CD4-positive, CD25-positive, alpha-beta regulatory T cell (primary cell): Measurements from ENCODE around the gene C9. TPM values are rescaled to one million over a fixed set of nuclear protein-coding genes. Genes with fewer than 3 reads are reported as not detected.
A peak's percentile ranks its signal among the peaks of the same experiment; 100 is the strongest.
"Not testable (repeated sequence)": the region's sequence is repeated elsewhere in the genome, so short reads cannot be mapped to it uniquely, and the experiment has no call there.

ENCODE experiments used
- ATAC-seq, 2 donors: fragments of 150-1000 bp; cut with Tn5 transposase; one replicate each; pipeline ENCODE4 v1.10.0; 2021; ENCODE audit warnings: low read depth in 2 of 2, moderate number of reproducible peaks in 2 of 2, moderate library complexity in 1 of 2
- DNase-seq, 3 donors: peaks; one replicate each; pipeline versions ENCODE4 v3.0.0 to v3.0.0-alpha.2; 2012 to 2022; ENCODE audit warnings: mixed read lengths in 1 of 3
- H3K27ac ChIP-seq: one replicate; pipeline ENCODE4 v1.7.0; 2013; ENCODE audit warnings: mild to moderate bottlenecking, low read length; ENCODE audit not compliant: insufficient read depth, poor library complexity, severe bottlenecking
- H3K27me3 ChIP-seq: one replicate; pipeline ENCODE4 v1.7.0; 2013; ENCODE audit warnings: low read length; ENCODE audit not compliant: control insufficient read depth, insufficient read depth
- H3K36me3 ChIP-seq: one replicate; pipeline ENCODE4 v1.7.0; 2013; ENCODE audit warnings: mild to moderate bottlenecking, low read length, moderate library complexity; ENCODE audit not compliant: control insufficient read depth, insufficient read depth
- H3K4me1 ChIP-seq: 2 replicates; pipeline ENCODE4 v1.7.0; 2013; ENCODE audit warnings: mild to moderate bottlenecking, low read length; ENCODE audit not compliant: insufficient read depth, control insufficient read depth, poor library complexity, severe bottlenecking
- H3K4me3 ChIP-seq: one replicate; pipeline ENCODE4 v1.7.0; 2013; ENCODE audit warnings: low read depth, mild to moderate bottlenecking, low read length, moderate library complexity
- H3K9me3 ChIP-seq, 2 experiments: 1 replicate in 1 of 2; 2 replicates in 1 of 2; pipeline ENCODE4 v1.7.0; 2013; ENCODE audit warnings: low read length in 2 of 2, mild to moderate bottlenecking in 1 of 2, moderate library complexity in 1 of 2; ENCODE audit not compliant: control insufficient read depth in 2 of 2
- H3K27ac Mint-ChIP-seq, 3 donors: one replicate each; pipeline ENCODE4 v1.8.0; 2020 to 2022; ENCODE audit warnings: mild to moderate bottlenecking in 3 of 3, mixed read lengths in 3 of 3, moderate library complexity in 2 of 3
- H3K27me3 Mint-ChIP-seq: one replicate; pipeline ENCODE4 v1.8.0; 2022; ENCODE audit warnings: mild to moderate bottlenecking, mixed read lengths
- H3K36me3 Mint-ChIP-seq: one replicate; pipeline ENCODE4 v1.8.0; 2020; ENCODE audit warnings: mixed read lengths
- H3K4me1 Mint-ChIP-seq, 4 donors: one replicate each; pipeline ENCODE4 v1.8.0; 2020 to 2022; ENCODE audit warnings: mixed read lengths in 4 of 4, mild to moderate bottlenecking in 1 of 4
- H3K4me3 Mint-ChIP-seq, 4 donors: one replicate each; pipeline ENCODE4 v1.8.0; 2020 to 2022; ENCODE audit warnings: mild to moderate bottlenecking in 4 of 4, mixed read lengths in 4 of 4, moderate library complexity in 3 of 4
- H3K9me3 Mint-ChIP-seq, 7 donors: one replicate each; pipeline ENCODE4 v1.8.0; 2020 to 2022; ENCODE audit warnings: mixed read lengths in 7 of 7, mild to moderate bottlenecking in 3 of 7, moderate library complexity in 2 of 7
- polyA plus RNA-seq, 4 donors: library from polyadenylated mRNA; unstranded; fragments of 300-500 nt; fragmentation: Illumina TruSeq; gene quantifications; one replicate each; pipeline ENCODE4 v1.2.3, GENCODE V29; 2021
- total RNA-seq: library from RNA; stranded (reverse); gene quantifications from one replicate; pipeline ENCODE4 v1.2.3, GENCODE V29; 2022

Gene C9
- total and polyA plus RNA-seq, 5 donors from 2014 or later = not detected

DNA sequence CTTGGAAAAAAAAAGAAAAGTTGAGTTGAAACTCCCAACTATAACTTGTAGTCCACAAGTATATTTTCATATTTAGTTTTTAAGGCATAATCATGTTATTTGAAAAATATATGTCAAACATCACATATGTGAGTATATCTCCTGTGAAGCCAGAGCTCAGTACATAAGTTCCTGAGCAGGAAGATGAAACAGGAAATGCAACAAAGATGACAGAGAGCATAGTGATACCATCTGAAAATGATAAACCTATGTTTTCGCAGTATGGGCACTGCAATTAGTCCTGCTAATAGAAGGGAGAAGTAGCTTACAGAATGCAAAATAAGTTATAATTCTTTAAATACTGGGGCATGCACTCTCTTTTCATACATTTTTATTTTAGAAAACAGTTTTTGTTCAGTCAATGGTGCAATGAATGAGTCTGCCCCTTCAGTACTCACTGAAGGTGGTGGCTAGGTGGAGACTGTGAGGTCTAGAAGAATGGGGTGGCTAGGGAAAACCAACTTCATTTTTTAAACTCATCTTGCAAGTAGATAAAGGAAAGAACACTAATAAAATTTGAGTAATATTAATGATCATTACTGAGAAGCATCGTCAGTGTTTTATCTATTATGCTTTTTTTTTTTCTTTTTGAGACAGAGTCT, 90.9 kb downstream of the C9 start:
- peak in 2 of 3 donors; percentile 36 to 60 for DNase-seq
- peak overlapping the region; percentile 83 for H3K27ac ChIP-seq
- no peaks in the 10 kb centered on the region for H3K9me3 Mint-ChIP-seq

DNA sequence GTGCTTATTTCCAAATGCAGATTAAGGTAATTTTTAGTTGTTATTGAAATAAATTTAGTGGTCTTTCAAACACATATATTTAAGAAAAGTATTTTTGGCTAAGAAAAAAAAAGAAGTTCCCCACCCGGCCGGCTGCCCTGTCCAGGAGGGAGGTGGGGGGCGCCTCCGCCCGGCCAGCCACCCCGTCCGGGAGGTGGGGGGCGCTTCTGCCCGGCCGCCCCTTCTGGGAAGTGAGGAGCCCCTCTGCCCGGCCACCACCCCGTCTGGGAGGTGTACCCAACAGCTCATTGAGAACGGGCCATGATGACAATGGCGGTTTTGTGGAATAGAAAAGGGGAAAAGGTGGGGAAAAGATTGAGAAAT, 91.4 kb downstream of the C9 start:
- Mint-ChIP-seq H3K4me3 (peak overlapping the region in 1 of 4 donors; percentile 63), H3K27ac (peak overlapping the region in 2 of 3 donors; percentile 96 to 97), H3K4me1 (peaks cover 18 to 58% (median 30%) of the 10 kb centered on the region in 4 donors)
- not testable (repeated sequence) for DNase-seq, H3K27me3 ChIP-seq, H3K9me3 Mint-ChIP-seq, H3K36me3 Mint-ChIP-seq, ATAC-seq, H3K27me3 Mint-ChIP-seq, H3K27ac ChIP-seq, H3K36me3 ChIP-seq, H3K4me3 ChIP-seq, H3K9me3 ChIP-seq
- H3K4me1 ChIP-seq = peaks cover 22% of the 10 kb centered on the region

More for the DNA sequence above, 90.9 kb downstream of the C9 start:
- H3K36me3 ChIP-seq = no peaks in the 10 kb centered on the region
- peak overlapping the region; percentile 58 for H3K4me3 ChIP-seq
- Mint-ChIP-seq H3K27ac (peak overlapping the region; percentile 96 to 97 (median 96)), H3K36me3 (no peaks in the 10 kb centered on the region), H3K27me3 (no peaks in the 10 kb centered on the region), H3K4me1 (peaks cover 18 to 58% (median 30%) of the 10 kb centered on the region in 4 donors), H3K4me3 (peak overlapping the region; percentile 63 to 92 (median 75))
- ATAC-seq = peak; percentile 62 to 68
- H3K9me3 ChIP-seq = no peaks in the 10 kb centered on the region
- no peaks in the 10 kb centered on the region for H3K27me3 ChIP-seq
- H3K4me1 ChIP-seq = peaks cover 22% of the 10 kb centered on the region

DNA sequence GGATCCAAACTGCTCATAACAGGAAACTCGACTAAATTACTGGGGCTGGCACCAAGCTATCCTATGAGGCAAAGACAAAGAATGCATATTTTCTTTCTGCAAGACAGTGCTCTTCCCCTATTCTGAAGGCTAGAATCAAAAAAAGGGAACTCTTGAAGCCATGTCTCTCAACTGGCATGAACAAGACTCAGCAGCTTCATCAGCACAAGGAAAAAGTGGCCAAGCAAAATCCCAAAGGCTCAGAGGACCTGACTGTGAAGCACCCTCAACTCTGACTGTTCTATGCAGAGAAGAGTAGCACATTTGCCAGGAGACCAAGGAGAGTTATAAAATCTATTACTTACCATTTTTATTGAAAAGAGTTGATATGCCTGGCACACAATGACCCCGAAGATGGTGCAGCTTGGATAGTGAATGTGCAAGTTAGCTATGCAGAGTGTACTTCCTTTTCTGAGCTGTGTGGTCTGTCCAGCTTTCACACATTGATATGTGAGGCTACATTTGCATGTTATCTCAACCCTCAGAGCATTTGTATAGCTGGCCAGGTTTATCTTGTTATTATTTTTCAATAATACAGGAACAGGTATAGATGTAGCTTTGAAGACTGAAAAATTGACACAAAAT, 94.0 kb downstream of the C9 start:
- H3K4me1 Mint-ChIP-seq = peaks cover 18 to 50% (median 32%) of the 10 kb centered on the region in 4 donors

DNA sequence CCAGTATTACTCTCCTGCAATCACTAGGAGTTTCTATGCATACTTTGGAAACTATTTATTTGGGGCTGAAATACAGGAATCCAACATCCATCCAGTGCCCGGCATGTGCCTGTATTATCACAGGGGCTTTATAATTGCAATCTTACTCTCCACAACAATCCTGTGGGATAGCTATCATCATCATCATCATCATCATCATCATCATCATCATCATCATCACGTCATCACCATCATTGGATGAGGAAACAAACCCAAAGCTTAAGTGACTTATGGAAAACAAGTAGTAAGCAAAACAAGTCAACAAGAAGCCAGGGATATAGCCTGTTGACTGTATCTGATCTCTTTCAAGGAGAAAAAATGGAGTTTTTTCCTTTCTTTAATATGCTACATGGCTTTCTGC, 97.1 kb downstream of the C9 start:
- H3K36me3 ChIP-seq = no peaks in the 10 kb centered on the region
- DNase-seq (no peak), ATAC-seq (no peak)
- H3K9me3 ChIP-seq = no peaks in the 10 kb centered on the region
- Mint-ChIP-seq H3K4me1 (peaks cover 5 to 39% (median 21%) of the 10 kb centered on the region in 4 donors), H3K9me3 (peaks cover 0 to 3% (median 0%) of the 10 kb centered on the region in 7 donors), H3K4me3 (no peak overlapping the region), H3K27ac (no peak overlapping the region), H3K27me3 (no peaks in the 10 kb centered on the region), H3K36me3 (no peaks in the 10 kb centered on the region)
- no peak overlapping the region for H3K27ac ChIP-seq
- H3K27me3 ChIP-seq = no peaks in the 10 kb centered on the region
- H3K4me3 ChIP-seq = no peak overlapping the region
- peaks cover 7% of the 10 kb centered on the region for H3K4me1 ChIP-seq

More for the DNA sequence above, 94.0 kb downstream of the C9 start:
- Histone ChIP-seq H3K27ac (no peak overlapping the region), H3K4me3 (no peak overlapping the region), H3K9me3 (no peaks in the 10 kb centered on the region), H3K4me1 (peaks cover 21% of the 10 kb centered on the region), H3K27me3 (no peaks in the 10 kb centered on the region), H3K36me3 (no peaks in the 10 kb centered on the region)
- H3K9me3 Mint-ChIP-seq = no peaks in the 10 kb centered on the region
- no peak for DNase-seq
- ATAC-seq = no peak
- no peaks in the 10 kb centered on the region for H3K36me3 Mint-ChIP-seq
- H3K4me3 Mint-ChIP-seq = no peak overlapping the region
- H3K27ac Mint-ChIP-seq = no peak overlapping the region
- no peaks in the 10 kb centered on the region for H3K27me3 Mint-ChIP-seq

DNA sequence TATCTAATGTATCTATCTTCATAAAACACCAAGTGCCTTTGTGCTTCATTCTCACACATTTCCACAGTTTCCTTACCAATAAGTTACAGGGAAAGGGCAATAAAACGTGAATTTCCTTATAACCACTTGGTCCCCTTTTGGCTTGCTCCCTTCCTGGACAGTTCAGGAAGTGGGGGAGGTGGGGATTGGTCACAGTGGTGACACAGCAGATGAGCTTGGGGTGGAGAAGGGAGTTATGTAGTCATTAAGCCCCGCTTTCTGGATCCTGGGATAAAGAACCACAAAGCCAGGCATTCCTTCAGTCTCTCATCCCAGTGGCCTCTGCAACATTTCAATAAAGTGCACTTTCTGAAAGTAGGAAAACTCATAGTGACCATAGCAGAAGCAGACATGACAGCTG, 97.9 kb downstream of the C9 start:
- peaks cover 7% of the 10 kb centered on the region for H3K4me1 ChIP-seq
- Mint-ChIP-seq H3K27ac (no peak overlapping the region), H3K4me1 (peaks cover 5 to 31% (median 16%) of the 10 kb centered on the region in 4 donors), H3K9me3 (peaks cover 0 to 3% (median 0%) of the 10 kb centered on the region in 7 donors), H3K36me3 (no peaks in the 10 kb centered on the region), H3K27me3 (no peaks in the 10 kb centered on the region), H3K4me3 (no peak overlapping the region)
- no peaks in the 10 kb centered on the region for H3K27me3 ChIP-seq
- DNase-seq = no peak
- H3K9me3 ChIP-seq = no peaks in the 10 kb centered on the region
- H3K4me3 ChIP-seq = no peak overlapping the region
- no peak overlapping the region for H3K27ac ChIP-seq
- no peaks in the 10 kb centered on the region for H3K36me3 ChIP-seq
- ATAC-seq = no peak

DNA sequence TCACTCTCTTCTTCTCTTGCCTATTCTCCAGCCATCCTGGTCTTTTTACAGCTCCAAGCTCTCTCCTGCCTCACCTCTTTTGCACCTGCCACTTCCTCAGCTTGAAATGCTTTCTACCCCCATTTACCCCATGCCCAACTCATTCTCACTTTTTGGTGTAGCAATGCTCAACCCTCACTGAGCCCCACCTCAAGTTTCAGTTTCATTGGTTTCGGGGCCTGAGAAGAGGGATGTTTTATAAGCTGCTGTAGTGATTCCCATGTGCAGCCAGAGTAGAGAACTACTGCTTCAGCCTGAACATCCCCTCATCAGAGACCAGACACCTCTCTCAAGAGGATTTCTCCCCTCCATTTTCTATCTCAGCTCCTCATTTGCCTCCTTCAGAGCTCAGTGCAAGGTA, 99.8 kb downstream of the C9 start:
- no peaks in the 10 kb centered on the region for H3K9me3 ChIP-seq
- H3K36me3 ChIP-seq = no peaks in the 10 kb centered on the region
- ATAC-seq = peak in 1 of 2 donors; percentile 34
- peaks cover 5 to 22% (median 14%) of the 10 kb centered on the region in 4 donors for H3K4me1 Mint-ChIP-seq
- H3K4me3 Mint-ChIP-seq = peak overlapping the region in 2 of 4 donors; percentile 11 to 70
- DNase-seq = peak in 1 of 3 donors; percentile 80
- peaks cover 0 to 3% (median 0%) of the 10 kb centered on the region in 7 donors for H3K9me3 Mint-ChIP-seq
- H3K27ac Mint-ChIP-seq = peak overlapping the region in 2 of 3 donors; percentile 6 to 38
- no peaks in the 10 kb centered on the region for H3K27me3 ChIP-seq
- no peak overlapping the region for H3K27ac ChIP-seq
- H3K4me1 ChIP-seq = peaks cover 7% of the 10 kb centered on the region
- H3K27me3 Mint-ChIP-seq = no peaks in the 10 kb centered on the region
- H3K36me3 Mint-ChIP-seq = no peaks in the 10 kb centered on the region
- H3K4me3 ChIP-seq = peak overlapping the region; percentile 33

DNA sequence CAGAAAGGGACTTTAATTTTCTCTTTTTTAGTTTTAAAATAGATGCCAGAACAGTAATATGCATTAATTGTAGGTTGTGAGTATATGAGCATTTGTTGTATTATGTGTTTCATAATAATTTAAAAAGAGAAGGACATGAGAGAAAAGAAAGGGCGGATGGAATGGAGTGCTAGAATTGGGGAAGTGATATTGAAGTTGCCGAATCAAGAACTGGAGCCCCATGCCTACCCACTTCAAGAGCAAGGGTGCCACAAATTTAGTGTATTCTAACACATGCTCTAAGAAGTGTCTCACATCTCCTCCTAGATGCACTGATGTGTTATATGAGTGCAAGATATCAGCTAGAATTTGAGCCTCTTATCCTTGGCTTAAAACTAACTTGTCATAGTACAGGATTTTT, 101.3 kb downstream of the C9 start:
- Mint-ChIP-seq H3K4me3 (no peak overlapping the region), H3K27me3 (no peaks in the 10 kb centered on the region), H3K27ac (no peak overlapping the region), H3K36me3 (no peaks in the 10 kb centered on the region), H3K4me1 (peaks cover 5 to 22% (median 14%) of the 10 kb centered on the region in 4 donors), H3K9me3 (peaks cover 0 to 3% (median 0%) of the 10 kb centered on the region in 7 donors)
- H3K9me3 ChIP-seq = no peaks in the 10 kb centered on the region
- H3K27ac ChIP-seq = no peak overlapping the region
- no peak for ATAC-seq
- no peak overlapping the region for H3K4me3 ChIP-seq
- H3K36me3 ChIP-seq = no peaks in the 10 kb centered on the region
- H3K4me1 ChIP-seq = peaks cover 7% of the 10 kb centered on the region
- no peak for DNase-seq
- no peaks in the 10 kb centered on the region for H3K27me3 ChIP-seq
